GM20431 (cell line): Measurements from ENCODE around the gene CBX4.

ENCODE experiments used
- in situ Hi-C: fragments of 300-500 bp; cut with MseI, MboI; formaldehyde crosslinking; loops from one replicate; pipeline ENCODE4 v1.15.0; 2020; ENCODE audit warnings: low sequenced_read_pairs; ENCODE audit not compliant: unreplicated experiment

CBX4 gene

GRCh38 chr17:79802736-79803420, 36.4 kb downstream of the CBX4 start:
- in situ Hi-C loops, result no loop called here

DNA sequence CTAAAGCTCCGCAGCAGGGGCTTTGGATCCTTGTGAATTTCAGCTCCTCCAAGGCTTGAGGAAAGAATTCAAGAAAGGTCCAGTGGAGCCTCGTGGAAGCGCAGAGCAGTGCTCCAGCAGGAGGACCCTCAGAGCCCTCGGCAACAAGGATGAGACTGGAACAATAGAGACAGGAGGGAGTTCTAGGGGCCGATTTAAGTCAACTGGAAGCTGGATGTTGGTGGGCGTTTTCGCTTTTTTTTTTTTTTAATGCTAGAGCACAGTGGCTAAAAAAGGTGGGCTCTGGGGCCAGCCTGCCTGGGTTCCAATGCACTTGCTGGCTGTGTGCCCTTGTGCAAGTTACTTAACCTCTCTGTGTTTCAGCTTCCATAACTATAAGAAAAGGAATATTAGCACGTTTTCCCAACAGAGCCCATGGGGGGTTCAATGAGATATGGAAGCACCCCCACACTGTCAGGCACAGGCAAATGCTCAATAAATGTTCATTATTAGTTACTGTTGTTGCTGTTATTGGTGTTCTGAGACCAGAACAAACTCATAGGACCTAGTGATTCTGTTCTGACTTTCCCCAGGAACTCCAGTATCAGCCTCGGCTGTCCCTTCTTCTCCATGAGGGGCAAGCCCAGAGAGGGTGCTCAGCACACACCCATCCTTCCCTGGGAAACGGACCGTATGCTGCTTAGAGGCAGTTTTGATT, 37.1 kb downstream of the CBX4 start:
- in situ Hi-C loops, result no loop called here

DNA sequence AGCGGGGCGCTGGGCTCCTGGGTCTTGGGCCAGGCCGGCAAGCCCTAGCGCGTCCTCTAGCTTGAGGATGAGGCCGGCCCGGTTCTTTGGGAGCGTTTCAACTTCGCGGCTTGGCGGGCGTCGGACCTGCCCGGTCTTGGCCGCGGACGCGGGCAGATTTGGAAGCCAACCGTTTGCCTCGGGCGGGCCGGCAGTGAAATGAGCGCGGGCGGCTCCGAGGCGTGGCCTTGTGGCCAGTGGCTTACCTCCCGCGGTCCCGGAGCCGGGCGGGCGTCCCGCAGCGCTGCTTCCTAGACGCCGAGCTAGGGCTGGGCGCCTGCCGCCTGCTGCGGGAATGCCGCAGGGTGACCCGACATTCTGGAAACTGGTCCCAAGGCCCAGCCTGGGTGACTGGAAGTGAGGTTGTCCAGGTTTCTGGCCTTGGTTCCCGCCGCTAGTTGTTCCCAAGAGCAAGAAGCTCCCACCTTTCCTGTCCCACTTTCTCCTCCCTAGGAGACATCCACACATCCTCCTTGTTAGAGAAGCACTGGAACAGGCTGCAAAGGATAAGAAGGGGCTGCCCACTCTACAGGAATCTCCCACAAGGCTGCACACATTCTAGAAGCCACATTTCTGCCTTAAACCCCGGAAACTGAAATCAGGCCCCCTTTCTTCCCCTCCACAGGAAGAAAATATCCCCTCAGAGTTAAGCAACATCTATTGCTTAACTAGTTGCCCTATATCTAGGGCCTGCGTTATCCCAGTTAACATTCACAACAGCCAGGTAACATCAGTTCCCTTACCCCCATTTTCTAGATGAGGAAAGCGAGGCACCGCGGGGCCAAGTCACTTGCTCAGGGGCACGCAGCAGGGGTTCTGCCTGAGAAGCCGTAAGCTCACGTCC, 37.8 kb downstream of the CBX4 start:
- in situ Hi-C loops, result no loop called here

- in situ Hi-C loops, result no loop called here
Observed at GRCh38 chr17:79800325-79801155, 38.7 kb downstream of the CBX4 start.

GRCh38 chr17:79799538-79800324, 39.5 kb downstream of the CBX4 start:
- in situ Hi-C loops, result loop anchor here (25.0 kb wide), 1 partner anchor 188 kb away; no protein-coding TSS in a partner anchor

DNA sequence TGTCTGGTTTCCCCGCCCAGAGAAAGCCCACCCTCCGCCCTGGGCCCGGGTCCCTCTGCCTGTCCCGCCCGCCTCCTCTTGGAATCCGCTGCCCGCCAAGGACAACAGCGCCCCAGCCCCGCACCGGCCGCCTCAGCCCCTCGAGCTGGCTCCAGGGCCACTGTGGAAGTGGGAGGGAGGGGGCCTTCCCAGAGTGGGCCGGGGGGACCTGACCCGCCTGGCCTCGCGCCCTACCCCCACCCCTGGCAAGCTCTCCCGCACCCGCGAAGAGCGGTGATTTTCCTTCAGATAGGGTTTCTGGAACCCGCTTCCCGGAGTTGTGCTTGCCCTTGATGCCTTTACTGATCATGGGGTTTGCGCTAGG, 40.1 kb downstream of the CBX4 start:
- in situ Hi-C loops, result loop anchor here (25.0 kb wide), 1 partner anchor 188 kb away; no protein-coding TSS in a partner anchor

DNA sequence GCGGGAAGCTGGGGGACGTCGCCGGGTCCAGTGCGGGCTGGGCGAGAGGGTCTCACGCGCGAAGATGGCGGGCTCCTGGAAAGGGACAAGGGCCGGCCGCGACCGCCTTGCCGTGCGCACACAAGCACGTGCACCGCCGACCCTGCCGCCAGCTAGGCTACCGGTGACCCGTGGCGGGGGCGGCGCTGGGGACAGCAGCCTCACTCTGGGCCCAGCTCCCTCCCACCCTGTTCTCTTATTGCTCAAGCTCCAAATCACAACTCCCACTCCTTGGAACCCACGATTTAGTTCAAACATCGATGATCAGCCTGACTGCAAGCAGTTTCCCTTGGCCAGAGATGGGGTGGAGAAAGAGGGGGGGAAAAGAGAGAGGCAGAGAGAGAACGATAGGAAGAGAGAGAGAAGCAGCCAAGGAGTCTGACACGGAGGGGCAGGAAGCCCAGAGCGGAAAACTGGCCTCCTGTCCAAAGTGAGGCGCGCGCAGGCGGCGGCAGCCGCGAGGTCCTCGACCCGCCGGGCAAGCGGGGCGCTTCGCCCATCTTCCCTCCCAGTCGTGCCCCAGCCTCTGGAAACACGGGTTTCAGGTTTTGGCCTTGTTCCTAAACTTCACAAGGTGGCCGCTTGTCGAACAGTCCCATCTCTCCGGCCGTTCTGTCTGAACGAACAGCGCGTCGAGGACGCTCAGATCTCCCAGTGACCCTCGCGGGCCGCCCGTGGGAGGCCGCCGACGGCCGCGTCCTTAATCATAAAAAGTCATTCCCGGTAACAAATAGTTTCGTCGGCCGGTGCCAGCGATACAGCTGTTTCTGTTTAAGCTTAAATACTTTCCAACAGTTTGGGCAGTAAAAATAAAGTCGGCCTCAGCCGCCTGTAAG, 40.7 kb downstream of the CBX4 start:
- in situ Hi-C loops, result loop anchor here (25.0 kb wide), 1 partner anchor 189 kb away; no protein-coding TSS in a partner anchor

DNA sequence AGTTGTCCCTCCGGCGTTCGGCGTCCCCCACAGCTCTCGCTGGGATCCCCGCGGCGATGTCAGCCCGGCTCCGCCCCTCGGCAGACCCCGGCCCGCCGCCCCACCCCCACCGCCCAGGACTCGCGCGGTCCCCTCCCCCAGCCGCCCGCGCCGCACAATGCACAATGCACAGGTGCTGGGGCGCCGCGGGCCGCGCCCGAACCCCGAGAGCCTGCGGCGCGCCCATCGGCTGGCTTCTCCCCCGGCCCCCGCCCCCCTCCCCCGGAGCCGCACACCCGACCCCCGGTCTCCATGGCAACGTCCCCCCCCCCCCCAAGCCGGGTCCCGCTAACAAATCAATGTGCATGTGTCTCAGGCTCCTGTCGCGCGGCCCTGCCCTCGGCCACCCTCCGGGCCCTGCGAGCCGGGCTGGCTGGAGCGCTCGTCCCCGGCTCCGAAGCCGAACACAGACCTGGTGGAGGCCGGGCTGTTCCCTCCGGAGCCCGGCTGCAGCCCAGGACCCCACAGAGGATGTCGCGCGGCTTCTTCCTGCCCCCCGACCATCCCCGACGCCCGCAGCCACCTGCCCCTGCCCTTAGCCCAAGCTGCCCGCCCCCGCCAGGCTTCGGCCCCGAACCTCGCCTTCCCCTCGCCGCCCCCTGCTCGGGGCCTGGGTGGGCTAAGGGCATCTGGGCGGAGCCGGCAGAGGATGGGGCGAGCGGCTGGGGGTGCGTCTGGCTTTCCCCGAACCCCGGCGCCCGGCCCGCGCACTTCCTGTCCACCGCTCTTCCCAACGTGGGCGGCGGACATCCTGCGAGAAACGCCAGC, 41.5 kb downstream of the CBX4 start:
- in situ Hi-C loops, result loop anchor here (25.0 kb wide), 1 partner anchor 190 kb away; no protein-coding TSS in a partner anchor

DNA sequence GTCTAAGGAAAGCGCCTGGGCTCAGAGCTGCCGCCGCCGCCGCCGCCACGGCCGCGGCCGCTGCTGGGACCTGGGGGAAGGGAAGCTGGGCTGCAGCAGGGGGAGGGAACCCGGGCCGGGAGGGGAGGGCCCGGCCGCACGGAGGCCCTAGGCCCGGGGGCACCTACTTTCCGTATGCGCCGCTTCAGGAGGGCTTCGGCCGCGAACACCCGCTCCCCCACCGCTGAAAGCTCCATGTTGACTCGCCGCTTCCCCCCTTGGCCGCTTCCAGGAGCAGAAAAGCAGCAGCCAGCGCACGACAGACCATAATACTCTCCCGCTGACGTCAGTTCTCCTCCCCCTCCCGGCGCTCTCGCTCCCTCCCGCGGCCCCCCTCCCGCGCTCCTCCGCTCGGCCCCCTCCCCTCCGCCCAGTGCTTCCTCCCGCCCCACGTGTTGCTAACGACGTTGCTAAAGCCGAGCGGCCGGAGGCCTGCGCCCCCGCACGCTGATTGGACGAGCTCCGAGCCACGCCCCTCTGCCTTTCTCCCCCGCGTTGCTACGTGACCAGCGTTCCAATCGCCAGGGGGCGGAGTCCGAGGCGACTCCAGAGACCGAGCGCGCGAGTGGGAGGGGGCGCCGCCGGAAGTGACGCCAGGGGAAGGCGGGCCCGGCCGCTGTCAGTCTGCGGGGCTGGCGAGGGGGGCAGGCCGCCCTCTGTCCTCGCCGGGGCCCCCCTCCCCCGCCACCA, 42.3 kb downstream of the CBX4 start, which contains the start of gene CBX8:
TSS of gene CBX8 (minus strand) at position 315 of the 729 bp plus-strand sequence. CDS start at position 236, 79 bp downstream.
- in situ Hi-C loops, result loop anchor here (25.0 kb wide), 1 partner anchor 190 kb away; no protein-coding TSS in a partner anchor

DNA sequence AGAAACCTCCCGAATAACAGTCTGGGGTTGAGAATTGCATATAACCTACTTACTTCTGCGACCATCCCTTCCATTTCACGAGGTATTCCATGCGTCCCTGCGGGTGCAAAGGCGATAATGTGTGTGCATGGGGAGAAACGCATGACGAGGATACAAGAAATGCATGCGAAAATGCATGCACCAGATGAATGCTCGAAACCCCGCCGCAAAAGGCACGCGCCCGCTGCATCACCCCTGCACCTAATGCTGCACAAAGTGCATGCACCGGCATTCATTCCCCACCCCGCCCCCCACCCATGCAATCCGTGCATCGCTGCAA, 42.8 kb downstream of the CBX4 start:
- in situ Hi-C loops, result loop anchor here (25.0 kb wide), 1 partner anchor 191 kb away; no protein-coding TSS in a partner anchor

- in situ Hi-C loops, result loop anchor here (25.0 kb wide), 1 partner anchor 191 kb away; no protein-coding TSS in a partner anchor
Observed at GRCh38 chr17:79795795-79796443, 43.3 kb downstream of the CBX4 start.

DNA sequence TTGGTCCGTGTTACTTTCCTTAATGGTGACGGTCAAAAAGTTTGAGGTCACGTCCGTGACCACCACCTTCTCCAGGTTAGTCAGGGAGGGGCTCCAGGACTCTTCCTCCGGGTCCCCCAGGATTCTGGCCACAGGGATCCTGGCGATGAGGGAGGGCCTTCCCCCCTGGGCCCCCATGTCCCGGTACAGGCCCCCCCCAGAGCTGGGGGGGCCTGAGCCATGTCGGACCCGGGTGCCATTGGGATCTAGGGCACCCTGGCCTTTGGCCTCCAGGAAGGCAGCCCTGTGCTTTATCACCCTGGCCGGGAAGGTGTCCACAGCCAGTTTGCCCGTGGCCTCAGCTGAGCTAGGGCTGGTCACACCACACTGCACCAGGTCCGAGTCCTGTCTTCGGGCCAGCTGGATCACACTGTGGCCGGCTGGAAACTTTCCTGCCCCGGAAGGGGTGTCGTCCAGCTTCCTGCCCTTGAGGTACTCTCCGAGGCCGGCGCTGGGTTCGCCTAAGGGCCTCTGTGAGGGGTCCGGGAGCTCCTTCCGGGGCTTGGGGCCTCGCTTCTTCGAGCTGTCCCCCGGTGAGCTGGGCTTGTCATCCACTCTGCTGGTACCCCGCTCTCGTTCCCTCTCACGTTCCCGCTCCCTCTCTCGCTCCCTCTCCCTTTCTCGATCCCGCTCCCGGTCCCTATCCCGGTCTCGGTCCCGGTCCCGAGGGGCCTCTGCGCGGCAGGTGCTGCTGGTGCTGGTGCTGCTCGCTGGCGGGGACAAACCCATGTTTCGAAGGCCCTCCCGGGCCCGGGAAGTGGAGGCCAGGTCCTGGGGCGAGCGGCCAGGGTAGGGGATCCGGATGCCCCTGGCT, 44.4 kb downstream of the CBX4 start:
- in situ Hi-C loops, result loop anchor here (25.0 kb wide), 1 partner anchor 192 kb away; no protein-coding TSS in a partner anchor

GRCh38 chr17:79793924-79794304, 45.3 kb downstream of the CBX4 start:
- in situ Hi-C loops, result loop anchor here (25.0 kb wide), 1 partner anchor 193 kb away; no protein-coding TSS in a partner anchor

DNA sequence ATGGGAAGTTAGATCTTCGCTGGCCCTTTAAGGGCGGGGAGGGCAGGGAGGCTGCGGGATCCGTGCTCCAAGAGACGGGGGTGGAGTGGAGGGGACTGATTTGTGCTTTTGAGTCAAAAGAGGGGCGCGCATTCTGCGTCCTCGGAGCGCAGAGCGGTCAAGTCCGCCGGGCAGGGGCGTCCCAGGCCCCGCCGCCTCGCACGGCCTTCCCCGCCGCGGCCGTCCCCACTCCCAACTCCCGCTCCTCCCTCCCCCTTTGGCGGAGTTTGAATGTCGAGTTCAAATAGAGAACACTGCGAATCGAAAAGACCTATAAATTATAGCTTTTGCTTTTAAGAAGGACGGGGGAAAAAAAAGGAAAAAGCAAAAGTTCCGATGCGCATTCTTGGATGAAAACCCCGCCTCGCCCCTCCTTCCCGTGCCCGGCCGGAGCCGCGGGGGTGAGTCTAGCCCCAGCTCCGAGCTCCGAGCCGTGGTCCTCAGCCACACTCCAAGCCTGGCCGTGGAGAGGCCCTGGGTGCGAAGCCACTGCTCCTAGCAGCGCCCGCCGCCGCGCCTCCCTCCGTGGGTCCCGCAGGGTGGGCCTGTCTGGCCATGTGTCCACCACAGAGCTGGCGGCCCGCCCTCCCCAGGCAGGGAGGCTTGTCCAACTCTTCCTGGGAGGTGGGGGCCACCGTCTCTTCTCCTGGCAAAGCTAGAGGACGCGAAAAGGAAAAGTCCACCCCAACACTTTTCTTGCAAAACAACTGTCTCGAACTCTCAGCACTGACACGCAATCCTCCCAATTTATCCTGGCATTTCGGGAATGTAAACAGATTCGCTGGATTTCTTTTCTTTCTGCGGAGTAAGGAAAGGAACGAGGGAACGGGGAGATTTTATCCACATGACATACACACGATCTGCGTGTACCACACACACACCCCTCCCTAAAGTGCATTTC, 46.0 kb downstream of the CBX4 start:
- in situ Hi-C loops, result loop anchor here (25.0 kb wide), 1 partner anchor 194 kb away; no protein-coding TSS in a partner anchor
